Panc1 (cell line): ENCODE results near the gene SOX8. TPM values are rescaled to one million over a fixed set of nuclear protein-coding genes. Genes with fewer than 3 reads are reported as not detected.

Experiments
- ATAC-seq: fragments of 200-7000 bp; cut with Tn5 transposase; 2 replicates; pipeline ENCODE4 v1.9.1; 2020; ENCODE audit warnings: mild to moderate bottlenecking, moderate library complexity
- BruUV-seq: library from RNA; stranded (reverse); fragments of 400-500 nt; replicated peaks from 2 replicates; lab custom pipeline; 2021; lab: Mats Ljungman, UMichigan
- CTCF ChIA-PET: fragments of 300-600 bp; sonication (Branson Sonifier 250); formaldehyde crosslinking; loops from one replicate; lab custom pipeline; 2022; ENCODE audit warnings: antibody characterized with exemption; lab: Charles Lee
- POLR2A ChIA-PET: fragments of 300-600 bp; sonication (Branson Sonifier 250); formaldehyde crosslinking; loops from one replicate; lab custom pipeline; 2022; ENCODE audit warnings: antibody characterized with exemption; lab: Charles Lee
- DNase-seq: peaks from one replicate; pipeline ENCODE4 v3.0.0-alpha.2; 2010; ENCODE audit warnings: low read depth, low spot score
- H3K27ac ChIP-seq: 2 replicates; pipeline ENCODE4 v1.5.1; 2011; ENCODE audit warnings: mild to moderate bottlenecking, low read length, inconsistent platforms
- H3K27me3 ChIP-seq: fragments of 200-500 bp; sonication (Bioruptor generic); 2 replicates; pipeline ENCODE4 v1.6.0; 2014; ENCODE audit warnings: low read length, inconsistent platforms; ENCODE audit not compliant: control insufficient read depth, insufficient read depth
- H3K36me3 ChIP-seq: fragments of 200-500 bp; sonication (Bioruptor generic); 2 replicates; pipeline ENCODE4 v1.5.1; 2014; ENCODE audit warnings: inconsistent platforms, mild to moderate bottlenecking, low read length, moderate library complexity; ENCODE audit not compliant: control insufficient read depth, insufficient read depth
- H3K4me1 ChIP-seq: 2 replicates; pipeline ENCODE4 v1.5.1; 2011; ENCODE audit warnings: inconsistent platforms, mild to moderate bottlenecking, low read length, moderate library complexity; ENCODE audit not compliant: control insufficient read depth, insufficient read depth
- H3K4me3 ChIP-seq, 2 experiments: 2 replicates each; pipeline ENCODE4 v1.5.1; 2011 to 2012; ENCODE audit warnings: low read depth in 2 of 2, low read length in 2 of 2, mild to moderate bottlenecking in 2 of 2, inconsistent platforms in 1 of 2, moderate library complexity in 1 of 2
- H3K9me3 ChIP-seq: fragments of 200-500 bp; sonication (Bioruptor generic); 2 replicates; pipeline ENCODE4 v1.5.1; 2014; ENCODE audit warnings: low read depth, mild to moderate bottlenecking, inconsistent platforms, low read length, moderate library complexity; ENCODE audit not compliant: control insufficient read depth, insufficient read depth
- CTCF ChIP-seq: fragments of 450-650 bp; IDR thresholded peaks from 2 replicates; pipeline ENCODE4 v1.5.1; 2017; ENCODE audit warnings: mild to moderate bottlenecking
- POLR2AphosphoS5 ChIP-seq: IDR thresholded peaks from 2 replicates; pipeline ENCODE4 v1.6.1; 2012; ENCODE audit warnings: mild to moderate bottlenecking, low read depth, low read length, moderate library complexity
- REST ChIP-seq, 2 experiments: IDR thresholded peaks; 2 replicates each; pipeline ENCODE4 v1.6.1; 2011 to 2012; ENCODE audit warnings: low read depth in 2 of 2, control low read depth in 1 of 2, low read length in 1 of 2, mild to moderate bottlenecking in 1 of 2, moderate library complexity in 1 of 2; ENCODE audit not compliant: insufficient read depth in 1 of 2
- SIN3A ChIP-seq: IDR thresholded peaks from 2 replicates; pipeline ENCODE4 v1.6.1; 2012; ENCODE audit warnings: low read depth, mild to moderate bottlenecking, low read length, moderate library complexity, borderline replicate concordance; ENCODE audit not compliant: insufficient read depth
- TCF7L2 ChIP-seq: IDR thresholded peaks from 2 replicates; pipeline ENCODE4 v1.6.1; 2011; ENCODE audit warnings: mild to moderate bottlenecking, low read depth, low read length, inconsistent platforms
- in situ Hi-C: cut with HindIII; loops from 2 replicates; pipeline ENCODE4 v1.10.0; 2016; ENCODE audit warnings: low sequenced_read_pairs, low pct_unique_long_range_greater_than_20kb
- intact Hi-C: fragments of 100-400 bp; cut with micrococcal nuclease; formaldehyde crosslinking; loops from one replicate; pipeline ENCODE4 v1.10.0; 2022; ENCODE audit not compliant: unreplicated experiment
- total RNA-seq: library from RNA; stranded (reverse); gene quantifications from one replicate; pipeline ENCODE4 v1.2.1, GENCODE V29; 2021; ENCODE audit not compliant: unreplicated experiment

The SOX8 gene
- total RNA-seq, 1 experiment from 2014 or later: 1.8 TPM

- no peak overlapping the region for H3K4me3 ChIP-seq
- ChIA-PET POLR2A (no interaction called here), CTCF (no interaction called here)
- no TSS peak for BruUV-seq
- in situ Hi-C loops (no loop called here), intact Hi-C loops (no loop called here)
- DNase-seq (no peak), ATAC-seq (no peak)
- H3K4me1 ChIP-seq: no peaks in the 10 kb centered on the region
- no peaks in the 10 kb centered on the region for H3K36me3 ChIP-seq
- TF ChIP-seq SIN3A: no peak
- no peak for TF ChIP-seq POLR2AphosphoS5
- no peak for TF ChIP-seq CTCF
- TF ChIP-seq TCF7L2: no peak
- no peaks in the 10 kb centered on the region for H3K9me3 ChIP-seq
- no peaks in the 10 kb centered on the region; the same call in 1 of the 2 replicates for H3K27me3 ChIP-seq
- no peak overlapping the region for H3K27ac ChIP-seq
Measured at GRCh38 chr16:1026057-1026783, 44.6 kb downstream of the SOX8 start.

GRCh38 chr16:1026784-1027500, 45.4 kb downstream of the SOX8 start:
- Histone ChIP-seq H3K9me3 (no peaks in the 10 kb centered on the region), H3K27me3 (no peaks in the 10 kb centered on the region; the same call in 1 of the 2 replicates), H3K4me1 (no peaks in the 10 kb centered on the region), H3K27ac (no peak overlapping the region), H3K4me3 (no peak overlapping the region), H3K36me3 (no peaks in the 10 kb centered on the region)
- ChIA-PET POLR2A (no interaction called here), CTCF (no interaction called here)
- no peak for ATAC-seq
- no peak for DNase-seq
- no TSS peak for BruUV-seq
- intact Hi-C loops (no loop called here), in situ Hi-C loops (no loop called here)
- no peak for TF ChIP-seq REST (IDR thresholded peaks at IDR 0.05; ENCODE audit: insufficient read depth in 1 of 2, low read depth in 2 of 2, low read length in 1 of 2)
- TF ChIP-seq CTCF: no peak
- TF ChIP-seq TCF7L2: no peak
- TF ChIP-seq SIN3A: no peak
- no peak for TF ChIP-seq POLR2AphosphoS5
